Activated CD8-positive, alpha-beta memory T cell treated with anti-CD3 and anti-CD28 coated beads for 36 hours (primary cell): Measurements from ENCODE around the gene PDP2. TPM values are rescaled to one million over a fixed set of nuclear protein-coding genes. Genes with fewer than 3 reads are reported as not detected.

Experiments used
- CTCF ChIA-PET: fragments of 350-600 bp; sonication (Branson Sonifier 250); formaldehyde crosslinking; loops from one replicate; lab custom pipeline; 2021; ENCODE audit warnings: antibody characterized with exemption; lab: Charles Lee
- POLR2A ChIA-PET: fragments of 350-600 bp; sonication (Branson Sonifier 250); formaldehyde crosslinking; loops from one replicate; lab custom pipeline; 2021; ENCODE audit warnings: antibody characterized with exemption; lab: Charles Lee
- total RNA-seq, 2 experiments: library from RNA; stranded (reverse); gene quantifications; one replicate each; pipeline ENCODE4 v1.2.3, GENCODE V29; 2021

The PDP2 gene, protein sequence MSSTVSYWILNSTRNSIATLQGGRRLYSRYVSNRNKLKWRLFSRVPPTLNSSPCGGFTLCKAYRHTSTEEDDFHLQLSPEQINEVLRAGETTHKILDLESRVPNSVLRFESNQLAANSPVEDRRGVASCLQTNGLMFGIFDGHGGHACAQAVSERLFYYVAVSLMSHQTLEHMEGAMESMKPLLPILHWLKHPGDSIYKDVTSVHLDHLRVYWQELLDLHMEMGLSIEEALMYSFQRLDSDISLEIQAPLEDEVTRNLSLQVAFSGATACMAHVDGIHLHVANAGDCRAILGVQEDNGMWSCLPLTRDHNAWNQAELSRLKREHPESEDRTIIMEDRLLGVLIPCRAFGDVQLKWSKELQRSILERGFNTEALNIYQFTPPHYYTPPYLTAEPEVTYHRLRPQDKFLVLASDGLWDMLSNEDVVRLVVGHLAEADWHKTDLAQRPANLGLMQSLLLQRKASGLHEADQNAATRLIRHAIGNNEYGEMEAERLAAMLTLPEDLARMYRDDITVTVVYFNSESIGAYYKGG
- total RNA-seq = 10 to 100 TPM; 28.9 to 30.4 TPM

DNA sequence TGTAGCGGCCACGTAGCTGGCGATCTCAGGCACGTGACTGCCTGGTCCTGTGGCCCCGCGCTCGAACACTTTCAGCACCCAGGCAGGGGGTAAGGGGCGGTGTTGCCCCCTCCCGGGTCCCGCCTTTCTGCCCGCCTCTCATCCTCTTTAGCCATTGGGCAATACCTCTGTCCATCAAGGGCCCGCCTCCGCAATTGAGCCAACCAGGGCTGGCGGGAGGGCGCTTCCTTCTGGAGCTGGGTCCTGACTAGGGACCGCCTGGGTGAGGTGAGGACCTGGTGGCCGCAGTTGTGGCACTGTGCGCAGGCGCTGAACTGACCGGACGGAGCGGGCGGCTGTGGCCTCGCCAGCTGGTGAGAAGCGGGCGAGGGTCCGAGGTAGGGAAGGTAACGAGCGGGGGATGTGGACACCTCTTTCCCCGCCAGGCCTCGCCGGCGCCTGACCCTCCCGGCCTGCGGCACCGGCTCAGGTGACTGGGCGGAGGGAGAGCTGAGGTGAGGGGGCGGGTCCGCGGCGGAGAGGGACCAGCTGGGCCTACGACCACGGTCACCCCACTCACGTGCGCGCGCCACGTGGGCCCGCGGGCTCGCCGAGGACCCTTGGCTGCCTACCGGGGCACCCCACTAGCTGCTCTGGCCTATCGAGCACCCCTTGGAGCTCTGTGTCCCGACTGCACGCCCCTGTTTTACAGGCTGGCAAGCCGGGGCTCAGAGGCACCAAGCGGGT lies at the start of gene PDP2:
TSS of gene PDP2 (plus strand) at position 228 of the 726 bp plus-strand sequence. CDS start 3,770 bp downstream, outside the sequence.
- ChIA-PET POLR2A (interaction anchor here (0.6 to 0.8 kb wide), 3 partner anchors 53 to 173 kb away, joined by 3 to 6 read pairs (median 4); no protein-coding TSS in a partner anchor), CTCF (interaction anchor here (0.8 to 3.1 kb wide), 6 partner anchors 11 to 1055 kb away, joined by 3 to 21 read pairs (median 8); partner anchors contain the start of gene NAE1)

DNA sequence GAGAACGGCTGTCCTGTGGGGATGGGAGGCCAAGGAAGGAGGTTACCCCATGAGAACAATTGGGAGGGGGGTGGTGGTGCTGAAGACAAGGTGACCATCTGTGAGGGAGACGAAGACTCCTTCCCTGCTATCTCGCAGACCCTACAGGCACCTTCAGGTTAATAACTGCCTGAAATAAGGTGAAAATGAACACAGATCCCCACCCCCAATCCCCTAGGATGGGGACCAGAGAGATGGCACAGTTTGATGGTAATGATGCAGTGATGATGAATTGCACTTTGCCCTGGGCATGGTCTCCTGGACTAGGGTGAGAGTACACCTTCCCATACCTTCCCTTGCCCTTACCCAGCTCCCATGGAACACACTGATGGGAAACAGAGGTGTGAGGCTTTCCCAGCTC lies 48.1 kb upstream of the PDP2 start:
- POLR2A ChIA-PET = no interaction called here
- CTCF ChIA-PET = interaction anchor here (0.6 to 4.0 kb wide), 4 partner anchors 8 to 35 kb away, joined by 3 to 62 read pairs (median 15); no protein-coding TSS in a partner anchor

DNA sequence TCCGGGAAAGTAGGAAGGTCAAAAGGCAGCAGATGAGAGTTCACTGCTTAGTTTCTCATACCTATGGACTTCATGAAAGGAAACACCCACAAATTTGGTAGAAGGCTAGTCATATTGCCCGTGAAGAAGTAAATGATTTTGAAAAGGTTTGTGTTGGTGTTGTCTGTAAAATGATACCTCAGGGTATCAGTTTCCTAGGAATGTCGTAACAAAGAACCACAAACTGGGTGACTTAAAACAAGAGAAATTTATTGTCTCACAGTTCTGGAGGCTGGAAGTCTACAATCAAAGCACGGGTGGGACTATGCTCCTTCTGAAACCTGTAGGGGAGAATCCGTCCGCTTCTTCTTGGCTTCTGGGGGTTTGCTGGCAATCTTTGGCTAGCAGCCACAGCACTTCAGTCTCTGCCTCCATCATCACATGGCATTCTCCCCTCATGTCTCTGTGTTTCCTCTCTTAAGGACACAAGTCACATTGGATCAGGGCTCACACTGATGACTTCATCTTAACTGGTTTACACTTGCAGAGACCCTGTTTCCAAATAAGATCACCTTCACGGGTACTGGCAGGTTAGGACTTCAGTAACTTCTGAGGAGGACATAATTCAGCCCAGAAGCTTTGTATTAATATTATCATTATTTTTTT lies 47.5 kb upstream of the PDP2 start:
- ChIA-PET POLR2A (interaction anchor here (0.6 kb wide), 1 partner anchor 42 kb away, joined by 3 read pairs; no protein-coding TSS in a partner anchor), CTCF (interaction anchor here (0.6 to 4.0 kb wide), 3 partner anchors 7 to 60 kb away, joined by 3 to 62 read pairs (median 3); no protein-coding TSS in a partner anchor)

DNA sequence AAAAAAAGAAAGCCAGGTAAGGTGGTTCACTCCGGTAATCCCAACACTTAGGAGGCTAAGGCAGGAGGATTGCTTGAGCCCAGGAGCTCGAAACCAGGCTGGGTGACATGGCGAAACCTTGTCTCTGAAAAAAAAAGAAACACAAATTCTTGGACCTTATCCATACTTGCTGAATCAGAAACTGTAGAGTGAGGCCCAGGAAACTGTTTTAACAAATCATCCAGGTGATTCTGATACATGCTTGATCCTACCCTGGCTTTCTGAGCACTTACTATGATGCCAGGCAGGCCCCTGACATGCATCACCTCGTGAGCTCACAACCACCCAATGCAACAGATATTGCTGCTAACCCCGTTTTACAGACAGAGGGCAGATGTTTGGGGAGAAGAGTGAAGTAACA lies 45.6 kb upstream of the PDP2 start:
- ChIA-PET CTCF (no interaction called here), POLR2A (no interaction called here)

DNA sequence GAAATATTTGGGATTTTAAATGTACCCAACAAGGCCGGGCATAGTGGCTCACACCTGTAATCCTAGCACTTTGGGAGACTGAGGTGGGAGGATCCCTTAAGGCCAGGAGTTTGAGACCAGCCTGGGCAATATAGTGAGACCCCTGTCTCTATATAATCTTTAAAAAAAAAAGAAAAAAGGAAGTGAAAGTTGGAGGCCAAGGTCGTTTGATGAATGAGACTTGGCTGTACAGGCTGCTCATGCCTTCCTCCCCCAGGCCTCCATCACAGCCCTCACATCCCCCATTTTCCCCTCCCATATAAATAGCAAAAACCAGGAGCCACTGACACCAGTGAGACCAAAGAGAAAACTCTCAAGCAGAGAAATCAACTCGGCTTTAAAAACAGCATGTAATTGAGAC lies 39.4 kb upstream of the PDP2 start:
- ChIA-PET POLR2A (no interaction called here), CTCF (no interaction called here)

DNA sequence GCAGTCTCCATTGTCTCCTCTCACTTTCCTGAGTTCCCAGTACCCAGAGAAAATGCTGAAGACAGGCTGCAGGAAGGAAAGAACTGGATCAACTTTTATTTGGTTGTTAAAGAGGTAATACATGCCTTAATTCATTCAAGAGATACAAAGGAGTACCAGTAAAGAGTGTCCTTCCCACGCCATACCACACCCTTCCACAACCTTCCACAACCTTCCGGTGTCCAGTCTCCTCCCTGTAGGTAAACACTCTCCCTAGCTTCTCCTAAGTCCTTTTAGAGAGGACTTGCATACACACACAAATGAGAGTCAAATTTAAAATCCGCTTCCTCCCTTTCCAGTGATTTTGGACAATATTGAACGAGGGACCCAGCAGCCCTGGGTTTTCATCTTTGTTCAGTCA lies 38.9 kb upstream of the PDP2 start:
- POLR2A ChIA-PET = no interaction called here
- CTCF ChIA-PET = interaction anchor here (3.3 kb wide), 1 partner anchor 11 kb away, joined by 11 read pairs; the partner anchor contains the start of gene NAE1

DNA sequence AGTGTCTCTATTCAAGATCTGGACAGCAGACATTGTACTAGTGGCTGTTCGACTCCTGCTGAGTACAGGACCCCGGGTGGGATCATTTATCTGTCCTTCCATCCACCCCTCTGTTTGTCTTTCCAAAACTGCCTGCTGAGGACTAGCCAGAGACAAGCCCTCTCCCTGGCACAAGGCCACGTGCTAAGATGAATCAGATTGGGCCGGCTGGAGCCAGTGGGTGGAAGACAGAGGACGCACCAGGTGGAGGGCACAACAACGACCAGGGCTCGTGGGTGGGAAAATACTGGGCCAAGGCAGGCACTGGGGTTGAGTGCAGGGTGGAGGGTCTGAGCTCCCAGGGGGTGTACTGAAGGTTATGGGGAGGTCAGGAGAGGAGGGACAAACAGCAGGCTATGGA lies 37.5 kb upstream of the PDP2 start:
- ChIA-PET POLR2A (no interaction called here), CTCF (interaction anchor here (1.0 to 3.3 kb wide), 4 partner anchors 11 to 191 kb away, joined by 3 to 11 read pairs (median 6); partner anchors contain the start of gene NAE1)

DNA sequence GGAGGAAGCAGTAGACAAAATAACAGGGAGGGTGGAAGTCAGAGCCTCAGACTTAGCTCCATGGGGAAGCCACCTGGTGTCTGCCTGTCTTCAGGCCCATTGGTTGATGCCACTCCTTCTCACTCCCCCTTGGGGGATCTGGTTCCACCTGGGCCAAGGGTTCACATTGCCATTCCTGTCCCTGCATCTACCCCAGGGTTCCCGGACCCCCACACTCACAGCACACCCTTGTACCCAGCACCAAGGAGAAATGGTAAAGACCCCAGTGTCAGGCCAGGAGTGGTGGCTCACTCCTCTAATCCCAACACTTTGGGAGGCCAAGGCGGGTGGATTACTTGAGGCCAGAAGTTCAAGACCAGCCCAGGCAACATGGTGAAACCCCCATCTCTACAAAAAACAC lies 37.1 kb upstream of the PDP2 start:
- CTCF ChIA-PET = interaction anchor here (1.0 to 3.3 kb wide), 4 partner anchors 12 to 192 kb away, joined by 3 to 11 read pairs (median 6); partner anchors contain the start of gene NAE1
- POLR2A ChIA-PET = no interaction called here

DNA sequence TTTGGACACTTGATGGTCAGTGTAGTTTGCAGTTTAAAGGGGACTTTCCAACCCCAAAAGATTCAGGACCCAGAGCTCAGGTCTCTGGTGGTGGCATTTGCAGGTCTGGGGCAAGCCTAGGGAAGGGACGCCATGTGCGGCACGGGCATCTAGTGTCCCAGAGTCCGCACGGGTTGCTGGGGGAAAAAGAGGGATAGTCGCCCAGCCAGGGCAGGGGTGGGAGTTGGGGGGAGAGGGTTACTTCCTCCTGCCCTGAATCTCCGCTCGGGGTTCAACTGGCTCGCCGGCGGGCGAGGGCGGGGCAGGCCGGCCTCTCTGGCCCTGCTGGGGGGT lies 36.3 kb upstream of the PDP2 start:
- ChIA-PET POLR2A (no interaction called here), CTCF (interaction anchor here (1.0 to 3.3 kb wide), 4 partner anchors 13 to 193 kb away, joined by 3 to 11 read pairs (median 6); partner anchors contain the start of gene NAE1)

DNA sequence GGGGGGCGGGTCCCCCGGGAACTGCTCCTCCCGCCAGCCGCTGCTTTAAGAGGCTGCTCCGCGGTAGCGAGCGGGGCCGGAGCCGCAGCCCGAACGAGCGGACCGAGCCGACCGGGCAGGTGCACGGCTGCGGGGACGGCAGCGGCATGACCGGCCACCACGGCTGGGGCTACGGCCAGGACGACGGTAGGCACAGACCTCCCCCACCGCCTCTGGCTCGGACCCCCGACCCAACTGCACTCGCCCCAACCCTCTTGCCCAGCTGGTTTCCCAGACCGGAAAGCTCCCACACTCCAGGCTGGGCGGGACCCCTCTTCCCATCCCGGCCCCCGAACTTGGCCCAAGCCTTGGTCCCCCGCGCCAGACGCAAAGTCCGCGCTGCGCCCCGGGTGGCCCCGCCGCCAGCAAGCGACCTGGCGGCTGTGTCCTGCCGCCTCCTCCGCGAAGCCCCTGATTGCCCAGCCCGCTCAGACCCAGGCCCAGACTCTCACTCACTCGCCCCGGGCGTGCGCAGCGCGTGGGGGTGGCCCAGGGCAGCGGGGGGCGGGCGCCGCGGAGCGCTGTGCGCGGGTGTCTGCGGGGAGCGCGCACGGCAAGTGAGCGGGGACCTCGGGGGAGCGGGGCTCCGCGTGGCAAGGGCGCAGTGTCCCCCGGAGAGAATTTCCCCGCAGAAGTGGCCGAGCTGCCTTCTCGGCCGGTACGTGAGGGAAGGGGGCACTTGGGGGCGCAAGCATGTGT lies 35.8 kb upstream of the PDP2 start, which contains the start of gene CA7:
TSS of gene CA7 (plus strand) at position 73 of the 738 bp plus-strand sequence. CDS start at position 147, 74 bp downstream.
- CTCF ChIA-PET = interaction anchor here (2.0 to 5.2 kb wide), 4 partner anchors 14 to 23 kb away, joined by 8 to 27 read pairs (median 12); partner anchors contain the start of gene NAE1
- POLR2A ChIA-PET = no interaction called here

DNA sequence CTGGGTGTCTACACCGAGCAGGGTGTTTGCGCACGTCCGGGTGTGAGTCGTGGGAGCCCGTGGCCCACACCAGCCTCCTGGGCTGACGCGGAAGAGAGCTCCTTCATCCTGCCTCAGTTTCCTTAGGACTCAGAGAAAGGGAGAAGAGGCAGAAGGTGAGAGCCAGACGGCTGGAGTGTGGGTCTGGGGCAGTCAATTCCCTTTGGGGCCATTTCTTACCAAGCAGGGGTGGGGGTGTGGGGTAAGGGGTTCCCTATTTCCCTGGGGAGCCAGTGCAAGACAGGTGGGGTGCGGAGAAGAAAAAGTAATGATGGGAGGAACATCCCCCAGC lies 35.3 kb upstream of the PDP2 start:
- POLR2A ChIA-PET = no interaction called here
- CTCF ChIA-PET = interaction anchor here (2.6 to 5.2 kb wide), 2 partner anchors 14 to 23 kb away, joined by 12 to 27 read pairs; partner anchors contain the start of gene NAE1

DNA sequence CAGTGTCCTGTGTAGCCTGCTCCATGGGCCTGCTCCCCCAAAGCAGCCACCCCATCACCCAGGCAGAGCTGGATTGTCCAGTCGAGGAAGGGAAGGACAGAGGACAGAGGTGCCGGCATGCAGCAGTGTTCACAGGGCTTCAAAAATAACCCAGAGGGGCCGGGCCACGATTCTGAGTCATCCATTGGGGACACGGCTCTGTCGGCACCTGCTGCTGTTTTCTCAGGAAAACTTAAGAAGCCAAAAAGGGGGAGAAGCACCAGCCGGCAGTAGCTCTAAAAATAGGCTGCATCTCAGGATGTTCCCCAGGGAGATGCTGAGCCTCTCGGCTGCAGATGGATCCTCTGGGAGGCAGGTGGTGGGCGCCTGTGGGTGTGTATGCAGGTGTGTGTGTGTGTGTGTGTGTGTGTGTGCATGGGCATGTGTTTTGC lies 34.5 kb upstream of the PDP2 start:
- ChIA-PET POLR2A (interaction anchor here (0.7 kb wide), 1 partner anchor 34 kb away, joined by 4 read pairs; no protein-coding TSS in a partner anchor), CTCF (interaction anchor here (0.7 to 5.2 kb wide), 3 partner anchors 15 to 143 kb away, joined by 3 to 27 read pairs (median 12); partner anchors contain the start of gene NAE1)

DNA sequence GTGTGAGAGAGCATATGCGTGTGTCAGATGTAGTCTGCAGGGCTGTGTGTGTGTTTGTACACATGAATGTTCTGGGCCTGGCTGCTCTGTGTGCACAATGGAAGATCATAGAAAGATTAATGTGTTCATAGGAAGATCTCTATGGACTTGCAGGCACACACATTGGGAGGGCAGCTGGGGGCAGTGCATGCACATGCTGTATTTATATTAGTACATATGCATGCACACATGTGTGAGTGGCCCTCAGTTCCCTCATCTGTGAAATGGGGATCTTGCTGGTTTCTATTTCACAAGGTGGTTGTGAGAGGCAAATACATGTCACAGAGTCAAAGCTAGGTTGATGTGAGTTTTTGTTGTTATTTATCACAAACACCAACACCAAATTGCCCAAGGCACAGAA lies 34.0 kb upstream of the PDP2 start:
- CTCF ChIA-PET = interaction anchor here (0.7 to 5.2 kb wide), 3 partner anchors 16 to 144 kb away, joined by 3 to 27 read pairs (median 12); partner anchors contain the start of gene NAE1

DNA sequence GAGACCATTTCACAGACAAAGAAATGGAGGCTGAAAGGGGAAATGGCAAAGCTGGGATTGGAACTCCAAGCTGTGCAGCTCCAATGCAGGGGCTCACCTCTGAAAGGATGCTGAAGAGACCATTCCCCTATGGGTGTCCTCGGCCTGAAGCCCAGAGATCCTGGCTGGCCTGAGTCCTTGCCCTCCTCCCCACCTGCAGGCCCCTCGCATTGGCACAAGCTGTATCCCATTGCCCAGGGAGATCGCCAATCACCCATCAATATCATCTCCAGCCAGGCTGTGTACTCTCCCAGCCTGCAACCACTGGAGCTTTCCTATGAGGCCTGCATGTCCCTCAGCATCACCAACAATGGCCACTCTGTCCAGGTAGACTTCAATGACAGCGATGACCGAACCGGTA lies 33.5 kb upstream of the PDP2 start:
- ChIA-PET CTCF (interaction anchor here (2.6 to 5.2 kb wide), 2 partner anchors 16 to 21 kb away, joined by 12 to 27 read pairs; partner anchors contain the start of gene NAE1), POLR2A (no interaction called here)

More for the DNA sequence above, 34.0 kb upstream of the PDP2 start:
- POLR2A ChIA-PET = interaction anchor here (0.7 kb wide), 1 partner anchor 33 kb away, joined by 4 read pairs; no protein-coding TSS in a partner anchor

DNA sequence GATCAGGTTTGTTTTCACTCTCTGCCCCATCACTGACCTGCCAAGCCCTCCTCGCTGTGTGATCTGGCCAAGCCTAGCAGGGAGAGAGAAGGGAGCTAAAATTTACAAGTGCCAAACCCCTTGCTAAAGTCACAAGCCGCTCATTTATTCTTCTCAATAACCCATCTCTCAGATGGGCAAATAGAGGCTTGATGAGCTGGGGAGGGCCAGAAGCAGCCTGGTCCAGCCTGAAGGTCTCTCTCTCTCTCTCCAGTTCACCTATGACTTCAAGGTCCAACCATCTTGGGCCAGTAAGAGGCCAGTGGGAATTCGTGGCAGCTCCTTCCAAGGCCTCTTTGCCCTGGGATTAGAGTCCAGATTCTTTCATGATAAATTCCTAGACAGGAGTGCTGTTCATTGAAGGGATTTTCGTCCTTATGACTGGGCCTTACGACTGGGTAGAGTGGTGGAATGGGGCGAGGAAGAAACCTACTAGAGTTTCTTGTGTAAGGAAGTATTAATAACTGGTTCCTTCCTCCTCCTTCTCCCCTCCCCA lies 32.7 kb upstream of the PDP2 start:
- ChIA-PET POLR2A (interaction anchor here (0.7 kb wide), 1 partner anchor 20 kb away, joined by 4 read pairs; no protein-coding TSS in a partner anchor), CTCF (interaction anchor here (1.5 to 5.2 kb wide), 2 partner anchors 17 to 26 kb away, joined by 3 to 27 read pairs; partner anchors contain the start of gene NAE1)

DNA sequence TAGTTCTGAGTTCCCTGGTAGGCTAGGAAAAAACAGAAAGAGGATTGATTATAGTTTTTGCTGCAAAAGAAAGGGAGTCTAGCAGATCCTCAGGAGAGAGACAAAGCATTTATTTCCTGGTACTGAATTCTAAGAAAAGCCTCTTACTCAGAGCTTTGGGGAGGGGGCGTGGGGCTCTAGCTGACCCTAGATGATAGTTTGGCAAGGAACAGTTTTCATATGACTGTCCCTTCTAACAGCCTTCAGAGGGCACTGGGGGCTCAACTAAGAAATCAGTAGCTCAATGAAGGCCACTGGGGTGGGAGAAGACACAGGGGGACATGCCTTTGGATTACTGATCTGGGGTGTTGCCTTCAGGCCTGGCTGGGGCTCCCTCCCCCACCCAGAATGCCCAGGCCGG lies 32.1 kb upstream of the PDP2 start:
- ChIA-PET CTCF (interaction anchor here (1.2 to 5.2 kb wide), 3 partner anchors 17 to 25 kb away, joined by 3 to 27 read pairs (median 3); partner anchors contain the start of gene NAE1), POLR2A (interaction anchor here (0.7 kb wide), 1 partner anchor 19 kb away, joined by 4 read pairs; no protein-coding TSS in a partner anchor)

DNA sequence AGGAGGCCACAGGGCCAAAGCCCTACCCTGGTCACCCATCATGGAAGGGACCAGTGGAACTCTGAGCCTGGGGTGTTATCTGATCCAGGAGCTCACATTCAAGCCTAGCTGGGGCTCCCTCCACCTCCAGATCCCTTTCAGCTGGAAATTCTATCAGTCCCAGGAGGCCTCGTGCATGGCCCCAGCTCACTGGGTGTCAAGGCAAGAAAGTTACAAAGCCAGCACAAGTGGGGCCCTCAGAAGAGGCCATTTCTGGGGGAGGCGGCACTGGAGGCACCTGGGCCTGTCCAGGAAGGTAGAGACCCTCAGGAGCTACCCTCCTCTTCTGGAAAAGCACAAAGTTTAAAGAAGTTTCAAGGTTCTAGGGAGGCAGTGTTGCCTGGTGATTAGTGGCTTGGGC lies 31.3 kb upstream of the PDP2 start:
- ChIA-PET CTCF (interaction anchor here (0.9 to 5.2 kb wide), 4 partner anchors 16 to 24 kb away, joined by 3 to 27 read pairs (median 4); partner anchors contain the start of gene NAE1), POLR2A (no interaction called here)
